Esophagus muscularis mucosa (tissue), 3 donors: ENCODE data around the gene ULK4.

Experiments used
- CTCF ChIP-seq, 3 experiments: fragments of 200-600 bp in 2 of 3; fragments of 450-650 bp in 1 of 3; sonication (generic) in 2 of 3; IDR thresholded peaks; one replicate each; pipeline ENCODE4 v1.5.1; 2017 to 2019; ENCODE audit warnings: antibody characterized with exemption in 3 of 3, mild to moderate bottlenecking in 2 of 3, moderate library complexity in 1 of 3
- POLR2A ChIP-seq: fragments of 450-650 bp; IDR thresholded peaks from one replicate; pipeline ENCODE4 v1.6.1; 2017; ENCODE audit warnings: antibody characterized with exemption, moderate library complexity, mild to moderate bottlenecking, low read depth

GRCh38 chr3:41434781-41435180 lies 527.1 kb downstream of the ULK4 start:
- no peak for TF ChIP-seq CTCF (IDR thresholded peaks at IDR 0.05)
- no peak for TF ChIP-seq POLR2A
